NOMO-1 treated with DMSO at 0.1 percent for 48 hours (cell line): ENCODE measurements around the gene FUT2.
A peak's percentile ranks its signal among the peaks of the same experiment; 100 is the strongest.

Experiments
- DNase-seq: peaks from one replicate; lab custom pipeline; 2025; ENCODE audit not compliant: unreplicated experiment; lab: John Stamatoyannopoulos, UW

Gene FUT2

GRCh38 chr19:48724796-48725753 lies 29.3 kb downstream of the FUT2 start:
- peak; percentile 89 for DNase-seq

- peak; percentile 89 for DNase-seq
These were observed 30.8 kb downstream of the FUT2 start for GRCh38 chr19:48726556-48726955.

GRCh38 chr19:48728911-48729664 lies 33.3 kb downstream of the FUT2 start:
- no peak for DNase-seq

DNA sequence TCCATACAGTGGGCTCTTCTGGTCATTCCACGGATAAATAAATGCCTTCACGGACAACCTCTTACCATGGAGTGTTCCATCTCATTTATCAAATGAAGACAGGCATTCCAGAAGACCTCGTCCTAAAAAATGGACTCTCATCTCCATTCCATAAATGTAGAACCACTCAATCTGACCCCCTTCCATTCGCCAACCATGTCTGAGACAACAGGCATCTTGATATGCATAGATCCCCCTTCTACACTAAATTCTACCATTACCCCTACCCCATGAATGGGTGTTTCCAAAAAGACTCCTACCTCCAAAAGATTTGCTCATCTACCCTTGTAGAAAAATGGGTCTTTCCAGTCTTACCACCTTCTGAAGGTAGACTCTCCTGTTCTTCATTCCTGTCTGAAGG lies 35.7 kb downstream of the FUT2 start:
- DNase-seq: no peak

DNA sequence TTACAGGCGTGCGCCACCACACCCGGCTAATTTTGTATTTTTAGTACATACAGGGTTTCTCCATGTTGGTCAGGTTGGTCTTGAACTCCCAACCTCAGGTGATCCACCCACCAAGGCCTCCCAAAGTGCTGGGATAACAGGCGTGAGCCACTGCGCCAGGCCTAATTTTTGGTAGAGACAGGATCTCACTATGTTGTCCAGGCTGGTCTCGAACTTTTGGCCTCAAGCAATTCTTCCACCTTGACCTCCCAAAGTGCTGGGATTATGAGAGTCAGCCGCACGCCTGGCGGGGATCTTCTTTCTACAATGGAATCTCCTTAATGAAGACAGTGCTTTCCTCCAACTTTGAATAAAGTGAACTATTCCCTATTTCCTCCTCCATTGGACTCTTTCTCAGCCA lies 38.9 kb downstream of the FUT2 start:
- DNase-seq: no peak

GRCh38 chr19:48735031-48735615 lies 39.4 kb downstream of the FUT2 start:
- no peak for DNase-seq

- DNase-seq: no peak
These were observed 41.7 kb downstream of the FUT2 start for GRCh38 chr19:48737360-48737998.

GRCh38 chr19:48738557-48739403 lies 43.0 kb downstream of the FUT2 start:
- peak; percentile 89 for DNase-seq

DNA sequence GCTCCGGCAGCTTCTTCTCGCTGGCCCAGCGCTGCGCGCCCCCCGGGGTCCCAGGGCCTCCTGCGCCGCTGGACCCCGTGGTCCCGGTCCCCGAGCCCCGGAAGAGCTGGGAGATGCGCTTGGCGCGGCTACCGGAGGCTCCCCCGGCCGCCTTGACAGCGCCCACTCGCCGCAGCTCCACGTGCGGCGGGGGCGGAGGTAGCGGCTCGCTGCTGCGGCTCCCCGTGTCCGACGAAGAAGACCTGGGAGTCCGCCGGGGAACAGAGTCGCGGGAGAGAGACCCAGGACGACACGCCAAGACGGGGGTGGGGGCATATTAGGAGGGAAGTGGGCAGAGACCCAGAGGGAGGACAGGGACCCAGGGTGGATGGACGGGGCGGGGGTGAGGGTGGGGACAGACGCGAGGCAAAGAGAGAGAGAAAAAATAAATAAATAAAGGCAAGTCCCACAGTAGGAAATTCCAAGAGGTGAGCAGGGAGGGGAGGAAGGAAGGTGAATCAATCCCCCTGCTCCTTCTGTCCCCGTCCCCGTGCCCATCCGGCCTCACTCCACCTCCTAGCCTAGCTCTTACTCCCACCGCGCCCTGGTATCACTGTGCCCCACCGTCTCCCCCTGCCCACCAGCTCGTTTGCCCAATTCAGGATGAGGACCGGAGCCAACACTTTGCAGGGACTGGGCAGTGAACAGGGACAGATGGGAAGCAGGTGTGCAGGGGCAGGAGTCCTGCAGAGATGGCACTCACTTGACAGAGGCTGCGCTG lies 43.8 kb downstream of the FUT2 start:
- no peak for DNase-seq

GRCh38 chr19:48740164-48740972 lies 44.6 kb downstream of the FUT2 start, which contains the start of gene RASIP1:
TSS of gene RASIP1 (minus strand) at chr19:48740610. CDS start at chr19:48740282, 328 bp downstream.
- no peak for DNase-seq

DNA sequence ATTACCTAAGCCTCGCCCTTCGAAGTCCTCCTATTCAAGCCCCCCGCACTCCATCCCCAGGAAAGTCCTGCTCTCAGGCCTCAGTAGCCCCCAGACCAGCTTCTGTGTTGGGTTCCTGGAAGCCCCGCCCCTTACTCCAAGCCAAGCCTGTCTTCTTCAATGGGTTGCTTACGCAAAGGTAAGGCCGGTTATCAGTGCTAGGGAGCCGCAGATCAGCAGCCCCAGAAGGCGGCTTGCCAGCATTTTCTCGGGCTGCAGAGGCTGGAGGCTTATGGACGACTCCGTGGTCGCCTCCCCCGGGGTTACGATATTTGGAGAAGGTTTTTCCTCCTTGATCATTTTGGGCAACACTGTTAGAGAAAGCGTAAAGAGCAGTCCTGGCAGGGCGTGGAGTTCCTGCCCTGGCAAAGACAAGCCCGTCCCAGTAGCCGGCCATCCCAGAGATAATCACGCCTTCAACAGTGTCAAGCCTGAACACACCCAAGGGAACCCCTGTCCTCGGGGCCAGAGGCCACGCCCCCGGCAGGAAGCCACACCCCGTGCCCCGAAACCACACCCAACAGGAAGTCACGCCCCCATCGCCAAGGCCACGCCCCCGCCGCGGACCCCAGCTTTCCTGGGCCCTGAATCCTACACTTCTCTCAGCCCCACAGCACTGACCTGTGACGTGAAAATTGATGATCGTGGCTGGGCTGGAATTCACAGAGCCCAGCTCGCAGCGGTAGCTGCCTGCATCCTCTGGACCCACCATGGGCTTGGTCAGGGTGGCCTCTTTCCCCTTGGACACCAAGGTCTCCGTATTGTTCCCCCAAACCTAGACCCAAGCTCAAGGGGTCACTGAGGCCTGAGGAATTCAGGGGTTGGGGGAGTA lies 45.6 kb downstream of the FUT2 start:
- no peak for DNase-seq

GRCh38 chr19:48742096-48742495 lies 46.3 kb downstream of the FUT2 start:
- no peak for DNase-seq

GRCh38 chr19:48745208-48745995 lies 49.6 kb downstream of the FUT2 start:
- peak; percentile 45 for DNase-seq

GRCh38 chr19:48746110-48746509 lies 50.3 kb downstream of the FUT2 start:
- DNase-seq: no peak

- peak; percentile 83 for DNase-seq
These were observed 51.2 kb downstream of the FUT2 start, which contains the start of gene IZUMO1 for GRCh38 chr19:48746738-48747575. TSS of gene IZUMO1 (minus strand) at chr19:48746909. CDS start at chr19:48745859, 1,050 bp downstream.
